HuH-7.5 (cell line): ENCODE measurements around the gene MALRD1.

ENCODE experiments used
- DNase-seq: peaks from one replicate; pipeline ENCODE4 v3.0.0; 2011; ENCODE audit warnings: low spot score

Gene MALRD1

DNA sequence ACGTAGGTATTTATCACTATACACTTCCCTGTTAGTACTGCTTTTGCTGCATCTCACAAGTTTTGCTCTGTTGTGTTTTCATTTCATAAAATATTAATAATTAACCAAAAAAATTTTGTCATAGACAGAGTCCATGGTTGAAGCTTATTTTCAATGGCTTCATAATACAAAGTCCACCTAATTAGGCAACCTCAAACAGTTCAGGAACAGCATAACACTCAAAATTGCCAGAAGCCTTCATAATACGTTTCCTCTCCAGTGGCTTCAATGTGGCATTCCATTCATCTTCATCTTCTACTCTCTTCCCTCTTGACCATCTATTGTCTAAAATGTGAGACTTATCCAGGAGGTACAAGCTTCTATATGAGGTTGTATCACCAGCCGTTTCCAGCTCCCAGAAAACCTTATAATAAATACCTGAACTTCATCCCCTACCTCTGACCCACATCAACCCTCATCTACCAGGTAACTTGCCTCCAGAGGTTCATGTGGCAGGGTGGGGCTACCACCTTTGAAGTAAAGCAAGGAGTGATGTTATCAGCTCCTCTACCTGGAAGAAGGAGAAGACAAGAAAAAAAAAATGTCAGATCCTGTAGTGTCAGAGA is 337.3 kb downstream of the MALRD1 start:
- DNase-seq = no peak

DNA sequence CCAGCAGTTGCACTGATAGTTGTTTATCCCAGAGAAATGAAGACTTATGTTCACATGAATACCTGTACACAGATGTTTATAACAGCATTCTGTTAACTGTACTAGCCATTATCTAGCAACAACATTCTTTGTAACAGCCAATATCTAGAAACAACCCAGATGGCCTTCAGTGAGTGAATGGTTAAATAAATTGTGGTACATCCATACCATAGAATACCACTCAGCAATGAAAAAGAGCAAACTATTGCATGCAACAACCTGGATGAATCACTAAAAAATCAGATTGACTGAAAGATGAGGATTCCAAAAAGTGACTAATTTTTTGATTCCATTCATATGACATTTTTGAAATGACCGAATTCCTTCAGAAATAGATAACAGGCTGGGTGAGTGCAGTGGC is 360.3 kb downstream of the MALRD1 start:
- no peak for DNase-seq

DNA sequence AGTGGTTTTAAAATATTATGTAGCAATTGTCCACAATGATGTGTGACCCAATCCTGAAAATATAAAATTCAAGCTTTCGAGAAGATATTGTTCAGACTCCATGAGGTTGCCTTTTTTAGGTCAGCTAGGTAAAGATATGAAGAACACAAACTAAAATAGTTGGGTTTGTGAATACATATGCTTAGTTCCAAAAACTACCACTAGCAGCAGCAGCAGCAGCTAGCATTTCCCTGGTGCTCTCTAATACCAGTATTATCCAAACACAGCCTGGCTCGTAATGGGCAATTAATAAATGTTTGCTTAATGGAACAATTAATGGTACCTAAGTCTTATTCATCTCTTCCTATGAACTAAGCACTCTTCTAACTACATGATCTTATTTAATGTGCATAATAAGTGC is 362.5 kb downstream of the MALRD1 start:
- DNase-seq = no peak

DNA sequence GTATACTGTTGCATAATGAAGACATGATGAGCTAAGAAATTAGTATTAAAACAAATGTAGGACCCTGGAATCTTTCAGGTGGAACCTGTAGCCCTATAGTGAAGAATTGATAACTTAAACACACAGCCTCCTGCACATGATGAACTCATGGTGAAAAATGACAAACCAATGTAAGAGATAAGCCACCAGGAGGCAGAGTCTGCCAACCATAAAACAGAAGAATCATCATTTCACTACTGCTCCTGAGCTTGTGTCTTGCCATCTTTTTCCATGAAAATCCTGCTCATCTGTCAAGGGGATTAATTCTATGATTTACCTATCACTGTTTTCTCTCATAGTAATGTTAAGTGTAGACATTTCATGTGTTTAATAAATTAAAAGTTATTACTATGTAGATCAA is 363.9 kb downstream of the MALRD1 start:
- no peak for DNase-seq

DNA sequence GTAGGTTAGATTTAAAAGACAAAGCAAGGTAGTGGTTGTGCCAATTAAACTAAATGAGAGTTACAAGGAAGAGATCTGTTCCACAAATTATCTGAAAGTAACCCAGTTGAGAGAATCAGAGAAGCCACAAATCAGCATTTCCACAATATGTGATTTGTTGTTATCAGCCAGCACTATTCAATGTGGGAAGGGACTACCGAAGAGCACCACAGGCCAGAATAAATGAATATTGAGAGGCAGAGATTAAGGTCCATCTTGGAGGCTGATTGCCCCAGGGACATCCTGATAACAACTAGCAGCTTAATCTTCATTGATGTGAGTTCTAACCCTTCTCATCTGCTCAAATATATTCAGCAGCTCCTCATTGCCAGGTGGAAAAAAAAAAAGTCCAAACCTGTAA is 367.6 kb downstream of the MALRD1 start:
- DNase-seq = no peak

DNA sequence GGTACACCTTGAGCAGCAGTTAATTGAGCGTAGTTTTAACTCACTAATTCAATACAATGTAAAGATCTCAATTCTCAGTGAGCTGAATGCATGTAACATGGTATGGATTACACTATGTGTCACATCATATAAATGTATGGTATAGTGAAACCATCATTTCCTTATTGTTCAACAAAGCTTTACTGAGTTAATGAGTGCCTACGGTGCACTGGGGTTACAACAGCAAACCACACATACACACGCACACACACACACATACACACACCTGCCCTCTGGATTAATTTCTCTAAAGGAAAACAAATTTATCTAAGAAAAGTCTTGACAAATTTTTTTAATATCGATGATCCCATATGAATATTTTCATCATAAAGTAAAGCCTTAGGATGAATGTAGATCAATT is 369.1 kb downstream of the MALRD1 start:
- DNase-seq = no peak

DNA sequence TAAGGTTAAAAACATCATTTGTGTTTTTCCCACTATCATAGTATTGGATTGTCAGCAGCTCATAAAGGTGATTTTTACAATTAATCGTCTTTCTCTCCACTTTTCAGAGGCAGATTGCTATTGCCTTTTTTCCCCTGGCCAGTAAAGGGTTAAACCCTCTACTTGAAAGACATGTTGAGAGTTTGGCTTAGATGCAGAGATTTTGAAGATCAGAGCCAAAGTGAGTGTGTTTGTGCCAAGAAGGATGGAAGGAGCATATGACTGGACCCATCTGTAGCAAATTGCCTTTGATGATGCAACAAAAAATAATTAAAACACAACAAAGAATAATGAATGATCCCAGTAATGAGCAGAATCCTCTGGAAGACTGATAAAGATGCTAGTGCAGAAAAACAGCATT is 373.1 kb downstream of the MALRD1 start:
- DNase-seq = no peak

DNA sequence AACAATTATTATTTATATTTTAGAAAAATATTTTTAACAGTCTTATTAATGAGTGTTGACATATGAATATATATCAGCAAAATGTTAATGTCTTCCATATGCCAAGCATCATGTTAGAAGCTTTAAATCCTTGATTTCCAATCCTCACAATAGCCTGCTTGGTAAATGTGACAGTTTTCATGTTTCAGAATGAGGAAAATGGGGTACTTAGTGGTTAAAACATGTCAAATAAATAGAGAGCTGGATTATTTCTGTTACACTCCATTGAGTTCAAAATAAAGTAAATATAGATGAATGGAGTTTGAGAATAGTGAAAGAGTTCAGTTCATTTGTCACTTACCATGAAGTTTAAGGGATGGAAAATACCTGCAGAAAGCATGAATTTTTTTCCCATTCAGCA is 377.4 kb downstream of the MALRD1 start:
- no peak for DNase-seq

DNA sequence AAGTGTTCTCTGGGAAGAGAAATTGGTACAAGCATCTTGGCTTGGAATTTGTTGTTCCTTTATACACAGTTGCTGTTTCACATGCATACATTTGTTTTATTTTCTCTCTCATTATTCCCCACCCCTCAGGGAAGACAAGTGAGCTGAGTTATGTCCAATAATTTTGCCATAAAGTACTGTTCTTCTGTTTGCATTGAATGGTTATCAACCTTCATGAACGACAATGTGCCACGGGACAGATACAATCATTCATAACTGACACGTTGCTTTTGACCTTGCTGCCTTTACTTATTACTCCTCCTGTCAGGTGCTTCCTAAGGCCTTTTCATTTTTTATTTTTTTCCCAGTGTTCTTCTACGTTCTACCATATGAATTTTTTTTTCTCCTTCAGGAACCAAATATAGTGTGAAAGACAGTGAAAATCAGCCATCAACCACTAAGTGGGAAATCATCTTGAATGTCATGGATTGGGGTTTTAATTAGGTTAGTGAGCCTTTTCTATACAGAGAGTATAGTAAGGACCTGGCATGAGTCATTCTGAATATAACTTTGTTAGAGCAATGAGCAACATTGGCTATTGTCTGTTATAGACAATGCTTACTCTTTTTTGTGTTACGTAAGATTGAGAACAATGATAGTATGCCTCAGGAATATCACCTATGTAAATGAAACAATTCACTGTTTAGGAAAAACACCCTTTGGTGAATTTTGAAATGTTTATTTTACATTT is 383.2 kb downstream of the MALRD1 start:
- DNase-seq = no peak

DNA sequence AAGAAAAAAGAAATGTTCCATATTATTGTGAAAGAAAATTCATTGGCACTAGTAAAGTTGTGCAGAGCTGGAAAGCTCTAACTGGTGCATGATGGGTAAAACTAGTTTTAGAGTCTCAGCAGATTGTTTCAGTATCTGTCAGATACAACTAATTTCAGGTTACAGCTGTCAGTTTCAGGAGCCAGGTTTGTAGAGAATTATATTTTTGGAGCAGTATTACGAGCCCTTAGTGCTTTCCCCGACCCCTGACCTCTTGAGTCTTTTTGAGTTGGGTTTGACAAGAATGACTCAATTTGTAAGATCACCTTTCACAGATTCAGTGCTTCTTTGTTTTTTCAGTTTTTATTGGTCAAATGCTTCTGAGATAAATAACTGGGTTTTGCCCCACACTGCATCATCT is 401.3 kb downstream of the MALRD1 start:
- no peak for DNase-seq

DNA sequence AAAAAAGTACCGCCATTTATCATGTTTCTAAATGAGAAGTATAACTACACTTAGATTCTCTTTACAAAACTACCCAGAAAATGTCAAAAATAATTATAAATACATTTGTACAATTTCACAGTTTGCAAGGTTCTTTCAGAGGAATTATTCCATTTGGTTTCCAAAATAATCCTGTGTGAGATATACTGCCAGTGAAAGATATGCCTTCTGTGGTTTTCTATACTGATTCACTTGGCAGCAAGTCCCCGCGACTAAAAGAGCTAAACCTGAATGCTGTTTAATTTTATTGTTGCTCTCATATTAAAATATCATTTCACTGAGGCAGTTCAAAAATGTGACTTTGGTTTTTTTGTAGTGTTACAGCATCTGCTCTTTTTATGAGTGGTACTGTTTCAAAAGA is 402.8 kb downstream of the MALRD1 start:
- DNase-seq = no peak

DNA sequence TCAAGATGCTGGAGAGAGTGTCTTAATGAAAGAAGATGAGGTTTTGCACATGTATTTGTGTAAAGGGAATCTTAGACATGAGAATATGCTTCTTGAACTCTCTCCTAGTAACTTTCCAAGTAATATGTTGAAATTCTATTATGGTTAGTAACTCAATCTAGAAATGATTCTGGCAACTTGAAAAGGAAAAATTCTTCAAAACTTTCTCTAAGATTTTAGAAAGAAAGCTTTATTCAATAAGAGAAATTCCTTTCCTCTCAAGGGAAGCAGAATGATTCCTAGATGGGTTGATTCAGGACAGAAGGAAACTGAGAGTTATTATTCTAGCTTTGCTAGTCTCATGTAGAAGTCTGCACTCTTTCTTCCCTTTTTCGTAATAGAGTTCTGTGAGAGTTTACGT is 403.3 kb downstream of the MALRD1 start:
- no peak for DNase-seq

DNA sequence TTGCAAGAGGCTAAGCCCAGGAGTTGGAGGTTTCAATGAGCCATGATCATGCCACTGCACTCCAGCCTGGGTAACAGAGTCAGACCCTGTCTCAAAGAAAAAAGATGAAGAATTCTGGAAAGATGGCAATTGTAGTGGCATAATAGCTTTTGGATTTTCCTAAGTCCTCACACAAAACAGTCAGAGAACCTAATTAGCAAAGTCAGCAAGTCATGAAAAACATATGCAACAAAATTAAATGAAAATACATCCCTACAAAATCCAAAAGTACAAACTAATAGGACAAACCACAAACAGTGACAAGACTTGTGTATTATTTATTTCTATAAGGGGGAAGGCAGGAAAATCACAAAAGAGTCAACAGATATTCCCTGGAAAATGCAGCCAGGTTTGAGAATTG is 405.4 kb downstream of the MALRD1 start:
- DNase-seq = no peak

DNA sequence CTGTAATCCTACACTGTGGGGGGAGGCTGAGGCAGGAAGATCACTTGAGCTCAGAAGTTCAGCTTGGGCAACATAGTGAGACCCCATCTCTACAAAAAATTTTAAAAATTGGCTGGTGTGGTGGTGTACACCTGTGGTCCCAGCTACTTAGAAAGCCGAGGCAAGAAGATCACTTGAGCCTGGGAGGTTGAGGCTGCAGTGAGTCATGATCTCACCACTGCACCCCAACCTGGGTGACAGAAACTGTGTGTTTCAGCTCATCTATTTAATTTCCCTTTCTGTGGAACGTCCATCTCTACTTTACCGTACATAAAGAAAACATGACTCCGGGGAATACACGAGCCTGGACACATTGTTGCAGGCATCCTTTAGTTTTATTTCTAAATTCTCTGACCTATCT is 413.0 kb downstream of the MALRD1 start:
- no peak for DNase-seq

DNA sequence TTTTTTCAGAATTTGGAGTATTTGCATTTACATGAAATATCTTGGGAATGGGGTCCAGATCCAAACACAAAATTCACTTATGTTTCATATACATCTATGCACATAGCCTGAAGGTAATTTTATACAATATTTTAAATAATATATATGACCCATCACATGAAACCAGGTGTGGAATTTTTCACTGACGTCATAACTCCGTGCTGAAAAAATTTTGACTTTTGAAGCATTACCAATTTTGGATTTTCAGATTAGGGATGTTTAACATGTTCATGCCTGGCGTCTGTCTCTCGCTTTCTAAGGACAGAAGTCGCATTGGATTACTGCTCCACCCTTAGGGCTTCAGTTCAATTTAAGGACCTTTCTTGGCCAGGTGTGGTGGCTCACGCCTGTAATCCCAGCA is 418.1 kb downstream of the MALRD1 start:
- no peak for DNase-seq

DNA sequence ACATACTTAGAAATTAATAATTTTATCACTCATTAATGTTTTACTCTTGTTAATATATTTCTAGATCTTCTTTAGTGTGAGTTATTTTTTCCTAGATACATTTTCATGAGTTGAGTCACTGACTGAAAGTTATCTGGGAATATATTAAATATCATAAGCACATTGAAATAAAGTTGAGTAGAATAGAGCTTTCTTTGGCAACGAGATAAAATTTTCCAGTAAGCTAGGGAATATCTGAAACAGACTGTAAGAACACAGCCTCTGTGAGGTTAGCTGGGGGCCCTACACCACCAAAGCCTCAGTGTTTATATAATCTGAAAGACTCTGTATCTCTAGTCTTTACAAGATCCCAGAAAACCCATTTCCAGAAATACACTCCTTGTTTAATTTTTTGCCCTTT is 419.8 kb downstream of the MALRD1 start:
- DNase-seq = no peak

DNA sequence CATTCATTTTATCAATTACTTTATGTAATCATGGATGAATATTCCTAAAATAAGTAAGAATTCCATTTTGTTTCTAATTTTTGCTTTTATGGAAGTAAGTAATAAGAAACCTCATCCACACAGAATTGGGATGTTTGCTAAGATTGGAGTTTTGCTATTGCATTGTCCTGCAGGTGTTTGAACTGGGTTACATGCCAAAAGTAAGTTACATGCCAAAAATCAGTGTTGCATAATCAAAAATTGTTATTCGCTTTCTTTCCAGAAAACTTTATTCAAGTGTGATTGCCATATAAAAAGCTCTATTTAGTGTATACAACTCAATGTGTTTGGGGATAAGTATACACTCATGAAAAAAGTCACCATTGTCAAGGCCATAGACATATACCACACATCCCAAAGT is 420.9 kb downstream of the MALRD1 start:
- DNase-seq = no peak

DNA sequence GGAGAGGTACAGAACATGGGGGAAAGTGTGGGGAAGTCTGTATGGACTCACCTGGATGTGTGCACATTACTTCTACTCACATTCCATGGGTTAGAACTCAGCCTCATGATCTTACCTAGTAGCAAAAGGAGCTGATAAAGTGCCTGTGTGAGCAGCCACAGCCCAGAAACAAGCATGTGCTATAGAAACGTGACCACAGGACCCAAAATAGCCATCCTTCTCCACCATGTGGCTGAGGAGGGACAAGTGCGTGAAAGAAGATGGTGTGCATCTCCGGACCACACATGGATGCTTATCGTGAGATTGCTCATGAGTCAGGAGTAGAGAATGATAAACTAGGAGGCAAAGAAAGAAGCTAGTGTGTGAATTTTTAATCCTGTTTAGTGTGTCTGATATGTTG is 431.3 kb downstream of the MALRD1 start:
- no peak for DNase-seq

DNA sequence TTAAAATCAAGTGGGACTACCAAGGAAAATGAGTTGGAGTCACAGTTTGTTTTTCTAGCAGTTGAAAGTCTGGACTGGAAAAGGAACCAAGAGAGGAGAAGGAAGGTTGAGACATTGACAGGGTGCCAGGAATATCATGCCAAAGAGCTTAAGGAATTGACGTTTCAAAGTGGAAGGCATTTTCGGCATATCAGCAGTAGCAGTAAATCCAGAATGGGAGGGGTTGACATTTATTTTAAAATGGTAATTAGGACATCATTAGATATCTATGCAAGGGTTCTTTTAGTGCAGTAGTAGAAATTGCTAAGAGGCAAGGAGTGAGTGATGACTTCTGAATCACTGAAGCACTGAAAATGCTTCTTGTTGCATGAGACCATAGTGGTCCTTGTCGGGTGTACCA is 431.8 kb downstream of the MALRD1 start:
- no peak for DNase-seq

DNA sequence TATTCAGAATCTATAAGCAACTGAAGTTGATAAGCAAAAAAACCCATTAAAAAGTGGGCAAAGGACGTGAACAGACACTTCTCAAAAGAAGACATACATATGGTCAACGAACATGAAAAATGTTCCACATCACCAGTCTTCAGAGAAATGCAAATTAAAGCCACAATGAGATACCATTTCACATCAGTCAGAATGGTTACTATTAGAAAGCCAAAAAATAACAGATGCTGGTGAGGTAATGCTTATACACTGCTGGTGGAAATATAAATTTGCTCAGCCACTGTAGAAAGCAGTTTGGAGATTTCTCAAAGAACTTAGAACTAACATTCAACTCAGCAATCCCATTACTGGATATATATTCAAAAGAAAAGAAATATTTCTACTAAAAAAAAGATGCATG is 434.8 kb downstream of the MALRD1 start:
- no peak for DNase-seq

DNA sequence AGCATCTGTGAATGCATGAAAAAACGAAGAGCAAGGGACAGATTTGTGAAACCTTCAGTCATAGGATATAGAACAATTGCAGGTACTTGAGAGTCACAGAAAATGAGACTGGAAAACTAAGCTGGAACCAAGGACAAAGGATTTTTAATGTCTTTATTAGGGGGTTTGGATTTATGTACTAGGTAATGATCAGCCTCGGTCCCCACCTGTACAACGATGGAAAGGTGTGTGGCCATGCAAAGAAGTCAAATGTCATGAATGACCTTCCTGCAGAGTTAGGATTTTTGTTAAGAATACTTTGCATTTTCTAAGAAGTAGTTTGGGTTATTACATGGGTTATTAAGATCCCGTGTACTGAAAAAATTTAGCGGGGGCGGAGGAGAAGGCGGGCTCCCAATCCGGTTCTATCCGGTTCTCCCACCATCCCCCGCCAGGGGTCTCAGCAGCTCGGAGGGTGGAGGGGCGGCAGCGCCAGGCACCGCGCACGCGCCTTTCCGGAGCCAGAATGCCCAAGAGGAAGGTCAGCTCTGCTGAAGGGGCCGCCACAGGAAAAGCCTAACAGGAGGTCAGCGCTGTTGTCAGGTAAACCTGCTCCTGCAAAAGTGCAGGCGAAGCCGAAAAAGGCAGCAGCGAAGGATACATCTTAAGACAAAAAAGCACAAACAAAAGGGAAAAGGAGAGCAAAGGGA is 440.1 kb downstream of the MALRD1 start:
- no peak for DNase-seq

DNA sequence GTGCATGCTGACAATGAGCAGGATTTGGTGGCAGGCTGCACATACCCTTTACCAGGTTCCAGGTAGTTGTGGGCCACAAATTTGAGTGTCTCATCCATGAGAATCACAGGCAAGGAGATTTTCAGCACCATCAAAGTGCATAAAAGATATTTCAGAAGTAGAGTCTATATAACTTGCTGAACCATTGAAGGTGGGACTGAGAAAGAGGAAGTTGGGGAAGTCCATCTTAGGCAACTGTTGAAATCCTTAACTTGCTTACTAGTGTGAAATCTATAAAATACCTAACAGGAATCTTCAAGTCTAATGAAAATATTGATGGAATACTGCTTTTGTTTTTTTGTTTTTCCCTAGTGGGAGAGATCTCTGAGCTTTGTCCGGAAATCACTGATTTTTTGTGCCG is 442.6 kb downstream of the MALRD1 start:
- no peak for DNase-seq

DNA sequence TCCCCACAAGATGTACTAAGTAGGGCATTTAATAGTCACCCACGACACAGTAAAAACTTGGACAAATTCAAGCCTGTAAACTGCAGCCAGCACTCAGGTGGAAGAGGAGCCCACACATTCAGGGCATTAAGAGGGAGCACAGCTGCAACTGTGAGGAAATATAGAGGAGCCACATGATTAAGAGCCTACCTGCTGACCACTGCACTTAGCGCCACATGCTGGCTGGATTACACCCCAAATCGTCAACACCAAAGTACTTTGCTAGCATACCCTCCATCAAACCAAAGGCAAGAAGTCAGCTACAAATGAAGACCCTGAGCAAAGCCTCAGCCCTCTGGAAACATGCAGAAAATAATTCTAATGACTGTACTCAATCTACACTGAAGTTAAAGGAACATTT is 445.3 kb downstream of the MALRD1 start:
- DNase-seq = no peak

DNA sequence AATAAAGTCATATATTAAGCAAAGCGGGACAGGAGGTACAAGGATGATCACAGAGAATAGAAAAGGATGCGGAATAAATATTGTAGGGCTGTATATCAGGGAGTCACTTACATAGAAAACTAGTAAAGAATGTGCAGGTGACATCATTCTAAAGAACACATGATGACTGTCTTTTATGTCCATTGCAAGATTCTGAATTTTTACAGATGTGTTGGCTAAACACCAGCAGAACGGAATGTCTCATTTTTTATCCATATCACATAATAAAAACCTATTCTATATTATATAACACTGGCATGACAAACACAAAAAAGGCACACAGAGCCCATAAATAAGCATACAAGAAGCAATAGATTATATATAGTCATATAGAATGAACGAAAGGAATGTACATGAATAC is 448.4 kb downstream of the MALRD1 start:
- no peak for DNase-seq
